Mammary epithelial cell (primary cell): ENCODE data around the gene MEGF6.

Source experiments
- CTCF ChIP-seq, 2 donors: IDR thresholded peaks in 1 of 2; conservative IDR thresholded peaks in 1 of 2; 2 replicates each; pipeline ENCODE4 v1.5.1; 2011 to 2012; ENCODE audit warnings: inconsistent platforms in 2 of 2, low read length in 2 of 2, mild to moderate bottlenecking in 2 of 2, control low read depth in 1 of 2, low read depth in 1 of 2; ENCODE audit not compliant: insufficient read depth in 1 of 2; ENCODE audit errors: extremely low read depth in 1 of 2
- EZH2 ChIP-seq: IDR thresholded peaks from 2 replicates; pipeline ENCODE4 v1.6.1; 2012; ENCODE audit warnings: low read length, inconsistent platforms, borderline replicate concordance

DNA sequence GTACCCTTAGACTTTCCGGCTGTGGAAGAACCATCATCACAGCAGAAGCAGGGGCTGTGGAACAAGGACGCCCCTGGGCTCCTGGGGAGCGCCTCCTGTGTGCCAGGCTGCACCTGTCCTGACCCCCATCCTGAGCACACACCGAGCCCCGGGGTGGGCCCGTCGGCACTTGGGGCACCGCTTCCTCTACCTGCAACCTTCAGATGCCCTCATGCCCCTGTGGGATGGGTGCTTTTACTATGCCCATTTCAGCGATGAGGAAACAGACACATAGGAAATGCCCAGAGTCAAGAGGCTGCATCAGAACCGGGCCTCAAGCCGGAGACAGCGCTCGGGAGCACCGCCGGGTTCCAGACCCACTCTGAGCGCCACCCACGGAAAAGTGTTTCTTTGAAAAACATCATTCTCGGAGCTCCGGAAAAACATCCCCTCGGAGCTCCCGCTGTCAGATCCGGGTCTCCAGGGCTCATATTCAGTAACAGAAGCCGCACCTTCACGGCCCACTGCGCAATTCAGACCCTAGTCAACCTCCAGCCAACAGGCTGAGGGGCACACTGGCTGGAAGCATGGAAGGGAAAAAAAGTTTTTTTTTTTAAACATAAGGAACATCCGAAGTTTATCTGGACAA lies 21.5 kb upstream of the MEGF6 start:
- no peak for TF ChIP-seq CTCF (conservative IDR thresholded peaks at IDR 0.05 in 1 of 2, IDR thresholded peaks at IDR 0.05 in 1 of 2; ENCODE audit: extremely low read depth in 1 of 2, insufficient read depth in 1 of 2, low read depth in 1 of 2, low read length in 2 of 2)
- no peak for TF ChIP-seq EZH2
